PC-9 (cell line): ENCODE data around the gene RAC3. TPM values are rescaled to one million over a fixed set of nuclear protein-coding genes. Genes with fewer than 3 reads are reported as not detected.

Experiments
- BruUV-seq: library from RNA; stranded (reverse); fragments of 400-500 nt; replicated peaks from 2 replicates; lab custom pipeline; 2021; lab: Mats Ljungman, UMichigan
- CTCF ChIA-PET: fragments of 300-600 bp; sonication (Branson Sonifier 250); formaldehyde crosslinking; loops from one replicate; lab custom pipeline; 2022; ENCODE audit warnings: antibody characterized with exemption; lab: Charles Lee
- POLR2A ChIA-PET: fragments of 300-600 bp; sonication (Branson Sonifier 250); formaldehyde crosslinking; loops from one replicate; lab custom pipeline; 2022; ENCODE audit warnings: antibody characterized with exemption; ENCODE audit not compliant: unreplicated experiment; lab: Charles Lee
- DNase-seq, 2 experiments: peaks; one replicate each; pipeline versions ENCODE4 v3.0.0 to v3.0.0-alpha.2; 2015 to 2022; ENCODE audit warnings: mixed read lengths in 1 of 2
- H2AFZ ChIP-seq: fragments of 200-600 bp; sonication (generic); 2 replicates; pipeline ENCODE4 v1.8.1; 2017; ENCODE audit warnings: antibody characterized with exemption
- H3F3A ChIP-seq: fragments of 200-600 bp; sonication (generic); 2 replicates; pipeline ENCODE4 v1.8.1; 2017; ENCODE audit warnings: antibody characterized with exemption, mild to moderate bottlenecking, low read depth; ENCODE audit not compliant: insufficient read depth
- H3K27ac ChIP-seq: fragments of 200-600 bp; sonication (generic); 2 replicates; pipeline ENCODE4 v1.6.1; 2016; ENCODE audit warnings: mixed run types
- H3K27me3 ChIP-seq: fragments of 200-600 bp; sonication (generic); 2 replicates; pipeline ENCODE4 v1.6.1; 2016; ENCODE audit warnings: low read depth, mixed run types; ENCODE audit not compliant: insufficient read depth
- H3K36me3 ChIP-seq: fragments of 200-600 bp; sonication (generic); 2 replicates; pipeline ENCODE4 v1.6.1; 2016; ENCODE audit warnings: low read depth, mixed run types
- H3K4me1 ChIP-seq: fragments of 200-600 bp; sonication (generic); replicated peaks from 2 replicates; pipeline ENCODE4 v1.6.1; 2016; ENCODE audit warnings: mixed run types; ENCODE audit not compliant: insufficient read depth
- H3K4me2 ChIP-seq: fragments of 200-600 bp; sonication (generic); 2 replicates; pipeline ENCODE4 v1.6.1; 2017; ENCODE audit warnings: mixed run types
- H3K4me3 ChIP-seq: fragments of 200-600 bp; sonication (generic); 2 replicates; pipeline ENCODE4 v1.6.1; 2016; ENCODE audit warnings: mixed run types
- H3K79me2 ChIP-seq: fragments of 200-600 bp; sonication (generic); 2 replicates; pipeline ENCODE4 v1.6.1; 2017; ENCODE audit warnings: low read depth, mixed run types
- H3K9me2 ChIP-seq: fragments of 200-600 bp; sonication (generic); 2 replicates; pipeline ENCODE4 v1.8.1; 2017; ENCODE audit warnings: mild to moderate bottlenecking; ENCODE audit not compliant: insufficient read depth
- H3K9me3 ChIP-seq: fragments of 200-600 bp; sonication (generic); 2 replicates; pipeline ENCODE4 v1.8.1; 2016; ENCODE audit warnings: low read depth; ENCODE audit not compliant: insufficient read depth
- H4K20me1 ChIP-seq: fragments of 200-600 bp; sonication (generic); 2 replicates; pipeline ENCODE4 v1.8.1; 2017; ENCODE audit not compliant: insufficient read depth
- CTCF ChIP-seq: fragments of 200-600 bp; sonication (generic); conservative IDR thresholded peaks from 2 replicates; pipeline ENCODE4 v1.6.1; 2017; ENCODE audit warnings: mixed run types, antibody characterized with exemption, mild to moderate bottlenecking, moderate library complexity
- EZH2 ChIP-seq: fragments of 200-600 bp; sonication (generic); IDR thresholded peaks from 2 replicates; pipeline ENCODE4 v1.8.0; 2017; ENCODE audit warnings: antibody characterized with exemption, low read depth
- intact Hi-C: fragments of 100-400 bp; cut with micrococcal nuclease; formaldehyde crosslinking; loops from one replicate; pipeline ENCODE4 v1.10.0; 2022; ENCODE audit not compliant: unreplicated experiment
- total RNA-seq: library from RNA; stranded (reverse); gene quantifications from 2 replicates; pipeline ENCODE4 v1.2.3, GENCODE V29; 2021

Gene RAC3
- total RNA-seq, 1 experiment from 2014 or later = 32.3 TPM

- Histone ChIP-seq H3K79me2 (no peaks in the 10 kb centered on the region), H2AFZ (no peak overlapping the region), H3K36me3 (no peaks in the 10 kb centered on the region), H3K4me1 (no peaks in the 10 kb centered on the region), H3K27ac (no peak overlapping the region), H3K4me3 (no peak overlapping the region), H3K27me3 (no peaks in the 10 kb centered on the region), H3K9me2 (no peaks in the 10 kb centered on the region), H3K9me3 (no peaks in the 10 kb centered on the region), H3F3A (no peaks in the 10 kb centered on the region), H4K20me1 (no peaks in the 10 kb centered on the region), H3K4me2 (no peak overlapping the region)
- POLR2A ChIA-PET = no interaction called here
- intact Hi-C loops = no loop called here
- no TSS peak for BruUV-seq
- CTCF ChIA-PET = no interaction called here
- DNase-seq = no peak
- TF ChIP-seq EZH2 = no peak
- no peak for TF ChIP-seq CTCF
These were observed 14.5 kb downstream of the RAC3 start for GRCh38 chr17:82045936-82046484.

GRCh38 chr17:82046903-82047302, 15.4 kb downstream of the RAC3 start:
- POLR2A ChIA-PET = no interaction called here
- TF ChIP-seq CTCF (no peak), EZH2 (no peak)
- Histone ChIP-seq H3K4me1 (no peaks in the 10 kb centered on the region), H3K4me2 (no peak overlapping the region), H3K27me3 (no peaks in the 10 kb centered on the region), H4K20me1 (no peaks in the 10 kb centered on the region), H3K36me3 (no peaks in the 10 kb centered on the region), H3K4me3 (no peak overlapping the region), H3K9me2 (no peaks in the 10 kb centered on the region), H3K27ac (no peak overlapping the region), H3K79me2 (no peaks in the 10 kb centered on the region), H3K9me3 (no peaks in the 10 kb centered on the region), H3F3A (no peaks in the 10 kb centered on the region), H2AFZ (no peak overlapping the region)
- BruUV-seq = no TSS peak
- intact Hi-C loops = no loop called here
- CTCF ChIA-PET = no interaction called here
- no peak for DNase-seq

DNA sequence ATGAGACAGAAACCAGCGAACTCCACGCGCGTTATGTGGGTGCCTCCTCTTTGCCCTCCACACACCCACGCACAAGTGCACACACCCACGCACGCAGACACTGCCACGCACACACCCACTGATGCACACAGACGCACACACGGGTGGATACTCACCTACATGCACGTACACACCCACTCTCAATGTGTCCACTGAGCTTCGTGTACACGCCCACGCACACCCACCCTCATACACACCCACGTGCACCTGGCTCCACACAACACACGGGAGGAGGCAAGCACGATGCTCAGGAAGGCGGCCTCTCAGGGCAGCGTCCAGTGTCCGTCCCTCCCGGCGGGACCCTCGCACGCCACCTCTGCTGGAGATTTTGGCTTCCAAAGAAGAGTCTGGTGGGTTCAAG, 15.9 kb downstream of the RAC3 start:
- CTCF ChIA-PET = no interaction called here
- intact Hi-C loops = no loop called here

More for the DNA sequence above, 15.9 kb downstream of the RAC3 start:
- Histone ChIP-seq H3K9me2 (no peaks in the 10 kb centered on the region), H3K4me2 (no peak overlapping the region), H3K4me3 (no peak overlapping the region), H3K27ac (no peak overlapping the region), H3K4me1 (no peaks in the 10 kb centered on the region), H3F3A (no peaks in the 10 kb centered on the region), H3K36me3 (no peaks in the 10 kb centered on the region), H4K20me1 (no peaks in the 10 kb centered on the region), H2AFZ (no peak overlapping the region), H3K9me3 (no peaks in the 10 kb centered on the region), H3K27me3 (no peaks in the 10 kb centered on the region), H3K79me2 (peaks cover 4% of the 10 kb centered on the region; the same call in 1 of the 2 replicates)
- no peak for DNase-seq
- BruUV-seq = no TSS peak
- no peak for TF ChIP-seq EZH2
- POLR2A ChIA-PET = interaction anchor here (0.6 kb wide), 1 partner anchor 55 kb away, joined by 3 read pairs; no protein-coding TSS in a partner anchor
